ENCODE data around the gene IL6ST.

IL6ST gene

GRCh38 chr5:55900068-55900467, 94.7 kb downstream of the IL6ST start:
- DNase-seq (ENCODE audit: insufficient read length, low spot score) (no peak), FAIRE-seq (no peak)

DNA sequence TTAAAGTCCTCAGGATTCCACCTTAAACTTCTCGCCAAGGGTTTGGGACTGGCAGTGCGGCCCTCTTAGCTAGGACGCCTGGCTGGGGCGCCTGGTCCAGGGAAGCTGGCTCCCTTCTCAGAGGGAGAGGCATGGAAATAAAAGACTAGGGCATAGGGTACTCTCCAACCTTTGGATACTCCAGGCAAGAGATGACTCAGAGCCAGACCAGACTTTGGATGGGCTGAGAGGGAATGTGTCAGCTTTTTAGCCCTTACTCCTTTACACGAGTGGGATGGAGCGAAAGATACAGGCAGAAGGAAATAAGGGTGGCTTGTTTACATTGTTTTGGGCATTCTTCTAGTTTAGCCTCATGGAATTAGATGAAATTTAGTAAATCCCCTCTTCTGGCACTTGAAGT, 95.4 kb downstream of the IL6ST start:
- DNase-seq (ENCODE audit: insufficient read length, low spot score) = no peak

GRCh38 chr5:55897905-55898304, 96.9 kb downstream of the IL6ST start:
- FAIRE-seq (no peak), DNase-seq (ENCODE audit: insufficient read length, low spot score) (no peak)

More for the DNA sequence above, 95.4 kb downstream of the IL6ST start:
- FAIRE-seq = no peak

GRCh38 chr5:55897206-55897894, 97.4 kb downstream of the IL6ST start:
- DNase-seq (ENCODE audit: insufficient read length, low spot score) (no peak), FAIRE-seq (no peak)

DNA sequence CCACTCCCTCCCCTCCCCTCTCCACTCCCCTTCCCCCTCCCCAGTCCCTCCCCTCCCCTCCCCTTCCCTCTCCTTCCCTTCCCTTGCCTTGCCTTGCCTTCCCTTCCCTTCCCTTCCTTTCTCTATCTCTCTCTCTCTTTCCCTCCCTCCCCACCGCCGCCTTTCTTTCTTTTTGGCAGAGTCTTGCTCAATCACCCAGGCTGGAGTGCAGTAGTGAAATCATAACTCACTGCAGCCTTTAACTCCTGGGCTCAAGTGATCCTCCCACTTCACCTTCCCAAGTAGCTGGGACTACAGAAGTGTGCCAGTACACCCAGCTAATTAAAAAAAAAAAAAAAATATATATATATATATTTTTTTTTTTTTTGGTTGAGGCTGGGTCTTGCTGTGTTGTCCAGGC, 98.1 kb downstream of the IL6ST start:
- DNase-seq (ENCODE audit: insufficient read length, low spot score) (no peak), FAIRE-seq (no peak)

DNA sequence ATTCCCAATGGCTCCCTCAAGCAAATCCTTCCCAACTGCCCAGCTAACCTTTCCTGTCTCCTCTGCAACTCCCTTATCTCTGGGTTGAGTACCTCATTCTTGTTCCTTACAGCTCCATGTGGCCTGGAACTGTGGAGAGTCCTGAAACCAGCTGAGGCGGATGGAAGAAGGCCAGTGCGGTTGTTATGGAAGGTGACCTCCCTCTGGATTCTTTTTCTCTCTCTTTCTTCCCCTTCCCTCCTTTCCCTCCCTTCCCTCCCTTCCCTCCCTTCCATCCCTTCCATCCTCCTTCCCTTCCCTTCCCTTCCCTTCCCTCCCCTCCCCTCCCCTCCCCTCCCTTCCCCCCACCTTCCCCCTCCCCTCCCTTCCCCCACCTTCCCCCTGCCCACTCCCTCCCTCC, 98.5 kb downstream of the IL6ST start:
- FAIRE-seq (no peak), DNase-seq (ENCODE audit: insufficient read length, low spot score) (no peak)

DNA sequence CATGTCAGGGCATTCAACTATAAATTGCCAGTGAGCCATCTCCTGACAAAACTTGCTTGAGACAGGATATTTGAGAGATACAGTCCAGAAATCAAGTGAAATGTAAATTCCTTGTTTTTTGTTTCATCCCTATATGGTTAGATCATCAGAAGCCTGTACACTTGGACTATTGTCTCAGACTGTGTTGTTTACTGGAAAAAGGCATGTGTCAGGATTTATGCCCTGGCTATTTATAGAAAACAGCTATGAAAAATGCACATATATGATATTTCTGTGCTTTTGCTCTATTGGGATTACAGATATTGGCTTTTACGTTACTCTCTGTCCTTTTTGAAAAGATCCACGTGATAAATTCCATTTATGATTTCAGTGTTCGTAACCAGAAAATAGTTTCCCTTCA, 99.4 kb downstream of the IL6ST start:
- no peak for FAIRE-seq

GRCh38 chr5:55894135-55894534, 100.6 kb downstream of the IL6ST start:
- DNase-seq (ENCODE audit: insufficient read length, low spot score) = no peak
- no peak for FAIRE-seq

More for the DNA sequence above, 99.4 kb downstream of the IL6ST start:
- DNase-seq (ENCODE audit: insufficient read length, low spot score) = no peak

DNA sequence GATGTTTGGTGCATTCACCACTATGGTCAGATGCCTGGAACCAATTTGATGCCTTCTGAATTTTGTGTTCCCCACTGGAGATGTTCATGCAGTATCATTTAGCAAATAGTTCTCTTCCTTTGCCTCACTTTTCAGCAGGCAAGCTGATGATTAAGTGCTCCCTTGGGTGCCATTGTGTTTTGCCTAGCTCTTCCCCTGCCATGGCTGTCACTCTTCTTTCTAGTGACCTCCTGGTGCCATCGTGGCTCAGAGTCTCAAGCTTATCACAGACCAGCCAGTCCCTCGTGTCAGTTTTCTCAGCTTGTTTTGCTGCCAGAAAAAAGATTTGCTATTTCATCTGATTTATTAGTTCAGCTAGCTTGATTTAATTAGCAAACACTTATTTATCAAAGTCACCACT, 102.3 kb downstream of the IL6ST start:
- FAIRE-seq (no peak), DNase-seq (ENCODE audit: insufficient read length, low spot score) (no peak)

DNA sequence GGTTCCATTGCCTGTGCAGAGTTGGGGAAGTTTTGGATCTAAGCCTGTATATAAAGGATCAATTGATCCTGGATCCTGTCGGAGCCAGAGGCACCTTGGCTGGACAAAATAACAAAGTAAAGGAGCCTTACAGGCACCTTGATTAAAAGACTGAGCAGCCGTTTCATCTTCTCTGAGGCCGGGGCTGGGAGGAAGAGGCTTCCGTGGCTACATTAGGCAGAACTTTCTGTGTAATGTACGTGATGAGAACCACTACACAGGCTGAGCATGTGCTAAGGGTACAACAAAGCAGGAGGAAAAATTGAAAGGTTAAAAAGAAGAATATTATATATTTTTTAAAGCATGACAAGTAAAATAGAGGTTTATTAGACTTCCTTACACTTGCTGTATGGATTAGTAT, 106.6 kb downstream of the IL6ST start:
- DNase-seq (ENCODE audit: insufficient read length, low spot score) = no peak
- FAIRE-seq = no peak

- FAIRE-seq (no peak), DNase-seq (ENCODE audit: insufficient read length, low spot score) (no peak)
Observed at GRCh38 chr5:55885359-55885758, 109.4 kb downstream of the IL6ST start.
